GM12872 (cell line): ENCODE results near the gene SIRT6.
A peak's percentile ranks its signal among the peaks of the same experiment; 100 is the strongest.

Experiments used
- CTCF ChIP-seq: IDR thresholded peaks from 3 replicates; pipeline ENCODE4 v1.5.1; 2011; ENCODE audit warnings: low read depth, mild to moderate bottlenecking, low read length, moderate library complexity; ENCODE audit not compliant: insufficient read depth

SIRT6 gene

GRCh38 chr19:4196009-4196408 is 13.6 kb upstream of the SIRT6 start:
- TF ChIP-seq CTCF = no peak

- no peak for TF ChIP-seq CTCF
These were observed 12.0 kb upstream of the SIRT6 start for GRCh38 chr19:4194353-4194752.

- TF ChIP-seq CTCF = no peak
These were observed 7.3 kb upstream of the SIRT6 start for GRCh38 chr19:4189641-4190040.

- no peak for TF ChIP-seq CTCF
These were observed 5.2 kb upstream of the SIRT6 start for GRCh38 chr19:4187313-4188122.

- TF ChIP-seq CTCF = peak; percentile 90
These were observed 4.0 kb upstream of the SIRT6 start for GRCh38 chr19:4186087-4186993.

- no peak for TF ChIP-seq CTCF
These were observed 3.2 kb upstream of the SIRT6 start for GRCh38 chr19:4185413-4186086.

GRCh38 chr19:4184718-4185352 is 2.5 kb upstream of the SIRT6 start:
- no peak for TF ChIP-seq CTCF
